SK-N-SH (cell line): ENCODE results near the gene ETV6. TPM values are rescaled to one million over a fixed set of nuclear protein-coding genes. Genes with fewer than 3 reads are reported as not detected.
A peak's percentile ranks its signal among the peaks of the same experiment; 100 is the strongest.

ENCODE experiments used
- CTCF ChIA-PET: fragments of 300-600, 350-600 bp; formaldehyde crosslinking; extraction: SDS; loops from one replicate; lab custom pipeline; 2021; lab: Yijun Ruan, JAX
- POLR2A ChIA-PET: fragments of 350-600 bp; sonication (Branson Sonifier 250); formaldehyde crosslinking; extraction: SDS; loops from one replicate; lab custom pipeline; 2020; ENCODE audit warnings: antibody characterized with exemption, inconsistent platforms; lab: Yijun Ruan, JAX
- DNase-seq: peaks from one replicate; pipeline ENCODE4 v3.0.0; 2012
- H2AFZ ChIP-seq: fragments of 200-600 bp; sonication (generic); 2 replicates; pipeline ENCODE4 v1.8.1; 2016; ENCODE audit warnings: antibody characterized with exemption, mild to moderate bottlenecking, low read depth
- H3F3A ChIP-seq: fragments of 200-600 bp; sonication (generic); replicated peaks from 2 replicates; pipeline ENCODE3; 2016; ENCODE audit warnings: antibody characterized with exemption, mild to moderate bottlenecking; ENCODE audit not compliant: insufficient read depth
- H3K27ac ChIP-seq, 2 experiments: fragments of 200-500 bp in 1 of 2; fragments of 200-600 bp in 1 of 2; sonication (Bioruptor generic) in 1 of 2; sonication (generic), shearing (Covaris generic) in 1 of 2; 2 replicates each; pipeline versions ENCODE4 v1.5.1 to v1.6.1; 2014 to 2016; ENCODE audit warnings: low read depth in 2 of 2, inconsistent platforms in 1 of 2, low read length in 1 of 2, mild to moderate bottlenecking in 1 of 2, mixed read lengths in 1 of 2
- H3K27me3 ChIP-seq: fragments of 200-600 bp; sonication (generic), shearing (Covaris generic); 2 replicates; pipeline ENCODE4 v1.6.1; 2016; ENCODE audit warnings: mixed run types; ENCODE audit not compliant: insufficient read depth
- H3K36me3 ChIP-seq, 2 experiments: fragments of 200-500 bp in 1 of 2; fragments of 200-600 bp in 1 of 2; sonication (Bioruptor generic) in 1 of 2; sonication (generic) in 1 of 2; replicated peaks in 1 of 2; 2 replicates each; pipeline versions ENCODE3 to v1.5.1; 2014 to 2016; ENCODE audit warnings: low read length in 1 of 2, mild to moderate bottlenecking in 1 of 2; ENCODE audit not compliant: insufficient read depth in 2 of 2, control insufficient read depth in 1 of 2
- H3K4me1 ChIP-seq, 2 experiments: fragments of 200-500 bp in 1 of 2; fragments of 200-600 bp in 1 of 2; sonication (Bioruptor generic) in 1 of 2; sonication (generic), shearing (Covaris generic) in 1 of 2; 2 replicates each; pipeline versions ENCODE4 v1.5.1 to v1.6.1; 2014 to 2016; ENCODE audit warnings: low read depth in 1 of 2, low read length in 1 of 2, mixed run types in 1 of 2; ENCODE audit not compliant: insufficient read depth in 2 of 2, control insufficient read depth in 1 of 2
- H3K4me2 ChIP-seq: fragments of 200-600 bp; sonication (generic), shearing (Covaris generic); 2 replicates; pipeline ENCODE4 v1.6.1; 2017; ENCODE audit warnings: mixed run types
- H3K4me3 ChIP-seq, 2 experiments: fragments of 200-500 bp in 1 of 2; fragments of 200-600 bp in 1 of 2; sonication (Bioruptor generic) in 1 of 2; sonication (generic), shearing (Covaris generic) in 1 of 2; 2 replicates each; pipeline versions ENCODE4 v1.5.1 to v1.8.1; 2014 to 2016; ENCODE audit warnings: low read depth in 2 of 2, inconsistent platforms in 1 of 2, low read length in 1 of 2, mild to moderate bottlenecking in 1 of 2, mixed read lengths in 1 of 2, moderate library complexity in 1 of 2
- H3K79me2 ChIP-seq: fragments of 200-600 bp; sonication (generic); 2 replicates; pipeline ENCODE4 v1.8.1; 2017; ENCODE audit warnings: mild to moderate bottlenecking; ENCODE audit not compliant: insufficient read depth
- H3K9ac ChIP-seq: fragments of 200-600 bp; sonication (generic); 2 replicates; pipeline ENCODE4 v1.6.1; 2017; ENCODE audit warnings: mixed run types
- H3K9me2 ChIP-seq: fragments of 200-600 bp; sonication (generic); 2 replicates; pipeline ENCODE4 v1.6.1; 2017; ENCODE audit warnings: mixed run types
- H3K9me3 ChIP-seq: fragments of 200-600 bp; sonication (generic); 2 replicates; pipeline ENCODE4 v1.6.1; 2017; ENCODE audit warnings: mixed run types, mild to moderate bottlenecking, moderate library complexity
- H4K20me1 ChIP-seq: fragments of 200-600 bp; sonication (generic); 2 replicates; pipeline ENCODE4 v1.6.1; 2017; ENCODE audit warnings: mild to moderate bottlenecking, mixed run types; ENCODE audit not compliant: insufficient read depth
- CHD2 ChIP-seq: fragments of 150-350 bp; IDR thresholded peaks from 2 replicates; pipeline ENCODE4 v1.6.1; 2018; ENCODE audit warnings: low read length; ENCODE audit not compliant: partially characterized antibody
- CTCF ChIP-seq: fragments of 200-600 bp; sonication (generic); IDR thresholded peaks from 2 replicates; pipeline ENCODE4 v1.6.1; 2017; ENCODE audit warnings: antibody characterized with exemption, mild to moderate bottlenecking, moderate library complexity
- ELF1 ChIP-seq: IDR thresholded peaks from 2 replicates; pipeline ENCODE4 v1.4.0; 2012
- EP300 ChIP-seq, 2 experiments: IDR thresholded peaks; 2 replicates each; pipeline versions ENCODE4 v1.4.0 to v1.6.1; 2012; ENCODE audit warnings: borderline replicate concordance in 1 of 2, low read depth in 1 of 2, low read length in 1 of 2
- FOSL2 ChIP-seq: IDR thresholded peaks from 2 replicates; pipeline ENCODE4 v1.4.0; 2012; ENCODE audit warnings: low read depth, mild to moderate bottlenecking, moderate library complexity, borderline replicate concordance
- FOXM1 ChIP-seq: IDR thresholded peaks from 2 replicates; pipeline ENCODE4 v1.4.0; 2012; ENCODE audit warnings: low read depth, mild to moderate bottlenecking
- GABPA ChIP-seq: IDR thresholded peaks from 2 replicates; pipeline ENCODE4 v1.4.0; 2012; ENCODE audit warnings: low read depth, mild to moderate bottlenecking
- IRF3 ChIP-seq: fragments of 150-350 bp; IDR thresholded peaks from 2 replicates; pipeline ENCODE4 v1.6.1; 2016; ENCODE audit warnings: mild to moderate bottlenecking, low read depth, low read length
- MAX ChIP-seq: IDR thresholded peaks from 2 replicates; pipeline ENCODE4 v1.4.0; 2012; ENCODE audit warnings: low read depth
- MEF2A ChIP-seq: IDR thresholded peaks from 2 replicates; pipeline ENCODE4 v1.4.0; 2012; ENCODE audit warnings: low read depth, borderline replicate concordance
- NFIC ChIP-seq: IDR thresholded peaks from 2 replicates; pipeline ENCODE4 v1.4.0; 2012; ENCODE audit warnings: borderline replicate concordance
- NRF1 ChIP-seq: IDR thresholded peaks from 2 replicates; pipeline ENCODE4 v1.6.1; 2012; ENCODE audit warnings: low read depth, mild to moderate bottlenecking, low read length
- POLR2AphosphoS5 ChIP-seq: IDR thresholded peaks from 2 replicates; pipeline ENCODE4 v1.6.1; 2012; ENCODE audit warnings: low read depth, low read length
- RAD21 ChIP-seq: IDR thresholded peaks from 2 replicates; pipeline ENCODE4 v1.6.1; 2012; ENCODE audit warnings: mild to moderate bottlenecking, low read length
- RCOR1 ChIP-seq: fragments of 150-350 bp; IDR thresholded peaks from 2 replicates; pipeline ENCODE4 v1.6.1; 2017; ENCODE audit warnings: antibody characterized with exemption, low read length
- REST ChIP-seq: IDR thresholded peaks from 2 replicates; pipeline ENCODE4 v1.6.1; 2012; ENCODE audit warnings: mild to moderate bottlenecking, low read depth, low read length, moderate library complexity
- RFX5 ChIP-seq: IDR thresholded peaks from 2 replicates; pipeline ENCODE4 v1.6.1; 2012; ENCODE audit warnings: mild to moderate bottlenecking, improper control_type of control experiment, low read length
- RXRA ChIP-seq: IDR thresholded peaks from 2 replicates; pipeline ENCODE4 v1.4.0; 2012; ENCODE audit warnings: low read depth, mild to moderate bottlenecking, borderline replicate concordance
- SIN3A ChIP-seq: IDR thresholded peaks from 2 replicates; pipeline ENCODE4 v1.6.1; 2012; ENCODE audit warnings: low read depth, mild to moderate bottlenecking, low read length, moderate library complexity, borderline replicate concordance
- SMC3 ChIP-seq: IDR thresholded peaks from 2 replicates; pipeline ENCODE4 v1.6.1; 2012; ENCODE audit warnings: low read depth, low read length, improper control_type of control experiment
- TAF1 ChIP-seq: IDR thresholded peaks from 2 replicates; pipeline ENCODE4 v1.6.1; 2012; ENCODE audit warnings: low read depth, mild to moderate bottlenecking, low read length, moderate library complexity, borderline replicate concordance
- TEAD4 ChIP-seq: IDR thresholded peaks from 2 replicates; pipeline ENCODE4 v1.4.0; 2012; ENCODE audit warnings: mild to moderate bottlenecking, borderline replicate concordance; ENCODE audit not compliant: insufficient read depth
- ZBTB33 ChIP-seq: IDR thresholded peaks from 2 replicates; pipeline ENCODE4 v1.4.0; 2012; ENCODE audit warnings: low read depth, borderline replicate concordance
- WGBS: methylation state at CpG from one replicate; pipeline ENCODE4 v1.1.6; 2017; ENCODE audit warnings: low lambda C conversion rate; 5-methylcytosine and 5-hydroxymethylcytosine counted together
- polyA plus RNA-seq, 3 experiments: library from polyadenylated mRNA; depleted of rRNA; stranded (reverse); fragments of >200 nt; gene quantifications; 2 replicates each; pipeline ENCODE4 v1.2.3, GENCODE V29; 2012

ETV6 gene
- 4.0 and 5.2 TPM in 2 replicates for polyA plus RNA-seq (2012; rRNA removed)
- 3.2 and 3.9 TPM in 2 replicates for polyA plus RNA-seq (2012; cell fraction: cytosol; rRNA removed)
- polyA plus RNA-seq (2012; cell fraction: nucleus; rRNA removed), result 15.1 and 20.2 TPM in 2 replicates

- Histone ChIP-seq H3K9ac (peak within 1 kb of the TSS; percentile 99), H4K20me1 (peaks cover 19% of the 10 kb centered on the region), H3K27ac (peak within 1 kb of the TSS; percentile 100), H3F3A (peaks cover 14% of the 10 kb centered on the region), H3K9me2 (no peaks in the 10 kb centered on the region), H3K9me3 (no peaks in the 10 kb centered on the region), H3K4me2 (peak within 1 kb of the TSS; percentile 91), H2AFZ (peak within 1 kb of the TSS; percentile 94), H3K79me2 (peaks cover 47% of the 10 kb centered on the region), H3K4me1 (peaks cover 13 to 17% of the 10 kb centered on the region in 2 experiments), H3K36me3 (no peaks in the 10 kb centered on the region), H3K4me3 (peak within 1 kb of the TSS; percentile 88 to 90), H3K27me3 (no peaks in the 10 kb centered on the region)
- WGBS, result 1% methylated on average over 10 of the region's 86 CpGs
- ChIA-PET POLR2A (interaction anchor here (0.8 to 2.4 kb wide), 8 partner anchors 8 to 708 kb away, joined by 3 to 13 read pairs (median 4); partner anchors contain the start of gene BORCS5), CTCF (interaction anchor here (0.7 to 2.1 kb wide), 8 partner anchors 10 to 386 kb away, joined by 3 to 11 read pairs (median 4); no protein-coding TSS in a partner anchor)
- DNase-seq, result peak; percentile 87
- TF ChIP-seq CTCF (no peak), RAD21 (no peak), EP300 (IDR thresholded peaks at IDR 0.05; ENCODE audit: borderline replicate concordance in 1 of 2, low read depth in 1 of 2, low read length in 1 of 2) (no peak; a peak in 1 of 4 replicates), RCOR1 (no peak), SIN3A (0 out of 2 replicates have a peak, but pooled peaks have one; percentile 43), RXRA (no peak), NRF1 (no peak), GABPA (peak; percentile 43; the same call in 1 of the 2 replicates), TAF1 (peak; percentile 82), REST (no peak), MAX (peak; percentile 36; the same call in 1 of the 2 replicates), FOXM1 (no peak), TEAD4 (no peak), NFIC (no peak), POLR2AphosphoS5 (peak; percentile 20), IRF3 (no peak), FOSL2 (no peak), RFX5 (no peak), ZBTB33 (no peak), CHD2 (no peak), MEF2A (no peak; the same call in 1 of the 2 replicates), ELF1 (0 out of 2 replicates have a peak, but pooled peaks have one; percentile 1), SMC3 (no peak; the same call in 1 of the 2 replicates)
Observed at GRCh38 chr12:11649413-11650285, at the start of gene ETV6. ETV6 (plus strand) TSS chr12:11649674; CDS start chr12:11650128, 454 bp downstream.
